Measurements from ENCODE around the gene SCUBE1. TPM values are rescaled to one million over a fixed set of nuclear protein-coding genes. Genes with fewer than 3 reads are reported as not detected.

The SCUBE1 gene
- total RNA-seq, 5 donors from 2014 or later (not counting 1 experiment from before 2014, with no cell fraction given) = 0.03 to 0.10 TPM; not detected in 3

GRCh38 chr22:43304831-43305590, 38.2 kb downstream of the SCUBE1 start:
- no peak overlapping the region for H3K4me3 Mint-ChIP-seq
- ATAC-seq (replicated peaks in 1 of 4) (no peak), DNase-seq (no peak)
- CTCF ChIA-PET = no interaction called here
- 83% methylated on average over 15 of the region's 18 CpGs for WGBS (ENCODE audit: insufficient coverage)
- Histone ChIP-seq H3K27ac (ENCODE audit: low read length) (no peak overlapping the region), H3K4me3 (ENCODE audit: control insufficient read depth in 1 of 2, extremely low read depth in 1 of 2, low read length in 1 of 2) (no peak overlapping the region), H3K9me3 (no peaks in the 10 kb centered on the region), H3K27me3 (replicated peaks in 1 of 2; ENCODE audit: control insufficient read depth in 2 of 2, extremely low read depth in 1 of 2, insufficient read depth in 2 of 2, low read length in 1 of 2) (peaks cover 0 to 36% of the 10 kb centered on the region in 2 experiments), H3K4me1 (ENCODE audit: control insufficient read depth in 1 of 2, extremely low read depth in 1 of 2, insufficient read depth in 2 of 2, low read length in 2 of 2) (no peaks in the 10 kb centered on the region), H3K36me3 (ENCODE audit: control insufficient read depth in 2 of 2, extremely low read depth in 1 of 2, insufficient read depth in 1 of 2, low read length in 1 of 2) (no peaks in the 10 kb centered on the region)
- no peaks in the 10 kb centered on the region for H3K9me3 Mint-ChIP-seq
- no peak overlapping the region for H3K27ac Mint-ChIP-seq
- H3K36me3 Mint-ChIP-seq = no peaks in the 10 kb centered on the region
- H3K4me1 Mint-ChIP-seq = no peaks in the 10 kb centered on the region
- POLR2A ChIA-PET = no interaction called here
- peaks cover 8 to 15% of the 10 kb centered on the region in 2 donors for H3K27me3 Mint-ChIP-seq

- H3K27ac Mint-ChIP-seq = no peak overlapping the region
- no peak overlapping the region for H3K27ac ChIP-seq (ENCODE audit: low read length)
- ChIA-PET POLR2A (no interaction called here), CTCF (no interaction called here)
- no peaks in the 10 kb centered on the region for H3K36me3 ChIP-seq (ENCODE audit: control insufficient read depth in 2 of 2, extremely low read depth in 1 of 2, insufficient read depth in 1 of 2, low read length in 1 of 2)
- DNase-seq = no peak
- H3K9me3 ChIP-seq = no peaks in the 10 kb centered on the region
- no peaks in the 10 kb centered on the region for H3K36me3 Mint-ChIP-seq
- no peak overlapping the region for H3K4me3 Mint-ChIP-seq
- H3K27me3 Mint-ChIP-seq = peaks cover 2 to 12% of the 10 kb centered on the region in 2 donors
- H3K4me1 ChIP-seq (ENCODE audit: control insufficient read depth in 1 of 2, extremely low read depth in 1 of 2, insufficient read depth in 2 of 2, low read length in 2 of 2) = no peaks in the 10 kb centered on the region
- peaks cover 0 to 32% of the 10 kb centered on the region in 2 experiments for H3K27me3 ChIP-seq (replicated peaks in 1 of 2; ENCODE audit: control insufficient read depth in 2 of 2, extremely low read depth in 1 of 2, insufficient read depth in 2 of 2, low read length in 1 of 2)
- no peaks in the 10 kb centered on the region for H3K4me1 Mint-ChIP-seq
- H3K9me3 Mint-ChIP-seq = no peaks in the 10 kb centered on the region
- no peak for ATAC-seq (replicated peaks in 1 of 4)
- H3K4me3 ChIP-seq (ENCODE audit: control insufficient read depth in 1 of 2, extremely low read depth in 1 of 2, low read length in 1 of 2) = no peak overlapping the region
- WGBS (ENCODE audit: insufficient coverage) = 90% methylated on average over 11 of the region's 11 CpGs
These were observed 39.4 kb downstream of the SCUBE1 start for GRCh38 chr22:43303751-43304150.

- no peaks in the 10 kb centered on the region for H3K9me3 Mint-ChIP-seq
- no peaks in the 10 kb centered on the region for H3K36me3 Mint-ChIP-seq
- no peaks in the 10 kb centered on the region for H3K4me1 ChIP-seq (ENCODE audit: control insufficient read depth in 1 of 2, extremely low read depth in 1 of 2, insufficient read depth in 2 of 2, low read length in 2 of 2)
- H3K27me3 ChIP-seq (replicated peaks in 1 of 2; ENCODE audit: control insufficient read depth in 2 of 2, extremely low read depth in 1 of 2, insufficient read depth in 2 of 2, low read length in 1 of 2) = peaks cover 0 to 32% of the 10 kb centered on the region in 2 experiments
- H3K4me3 ChIP-seq (ENCODE audit: control insufficient read depth in 1 of 2, extremely low read depth in 1 of 2, low read length in 1 of 2) = no peak overlapping the region
- WGBS (ENCODE audit: insufficient coverage) = 89% methylated on average over 8 of the region's 8 CpGs
- no peak overlapping the region for H3K4me3 Mint-ChIP-seq
- ChIA-PET POLR2A (no interaction called here), CTCF (no interaction called here)
- no peak overlapping the region for H3K27ac ChIP-seq (ENCODE audit: low read length)
- ATAC-seq (replicated peaks in 1 of 4) = no peak
- DNase-seq = no peak
- no peak overlapping the region for H3K27ac Mint-ChIP-seq
- H3K36me3 ChIP-seq (ENCODE audit: control insufficient read depth in 2 of 2, extremely low read depth in 1 of 2, insufficient read depth in 1 of 2, low read length in 1 of 2) = no peaks in the 10 kb centered on the region
- H3K27me3 Mint-ChIP-seq = peaks cover 0 to 12% of the 10 kb centered on the region in 2 donors
- H3K4me1 Mint-ChIP-seq = no peaks in the 10 kb centered on the region
- H3K9me3 ChIP-seq = no peaks in the 10 kb centered on the region
These were observed 40.0 kb downstream of the SCUBE1 start for GRCh38 chr22:43303166-43303565.

DNA sequence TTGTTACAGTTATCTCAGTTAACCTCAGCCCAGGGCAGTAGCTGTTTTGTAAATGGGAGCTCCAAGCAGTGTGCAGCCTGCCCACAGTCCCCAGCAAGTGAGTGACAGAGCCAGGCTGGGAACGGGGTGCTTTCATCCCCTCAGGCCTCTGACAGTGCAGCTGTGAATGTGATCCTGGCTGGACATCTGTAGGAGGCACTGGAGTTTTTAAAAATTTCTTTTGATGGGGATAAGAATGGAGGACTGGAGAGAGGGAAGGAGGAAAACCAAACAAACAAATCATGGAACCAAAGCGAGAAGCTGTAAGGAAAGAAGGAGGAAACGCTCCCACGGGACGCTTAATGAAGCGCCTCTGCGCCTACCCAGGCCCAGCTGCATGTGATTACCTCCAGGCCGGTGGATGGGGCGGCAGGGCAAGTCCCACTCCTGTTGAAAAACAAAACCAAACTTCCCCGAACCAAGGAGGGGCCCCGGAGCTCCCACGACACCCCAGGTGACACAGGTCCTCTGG, 40.6 kb downstream of the SCUBE1 start:
- H3K27ac Mint-ChIP-seq = no peak overlapping the region
- no peak overlapping the region for H3K4me3 Mint-ChIP-seq
- H3K27ac ChIP-seq (ENCODE audit: low read length) = no peak overlapping the region
- ATAC-seq (replicated peaks in 1 of 4) (no peak), DNase-seq (no peak)
- ChIA-PET POLR2A (no interaction called here), CTCF (no interaction called here)
- H3K36me3 ChIP-seq (ENCODE audit: control insufficient read depth in 2 of 2, extremely low read depth in 1 of 2, insufficient read depth in 1 of 2, low read length in 1 of 2) = no peaks in the 10 kb centered on the region
- no peaks in the 10 kb centered on the region for H3K9me3 Mint-ChIP-seq
- 80% methylated on average over 7 of the region's 12 CpGs for WGBS (ENCODE audit: insufficient coverage)
- no peak overlapping the region for H3K4me3 ChIP-seq (ENCODE audit: control insufficient read depth in 1 of 2, extremely low read depth in 1 of 2, low read length in 1 of 2)
- H3K27me3 Mint-ChIP-seq = peaks cover 0 to 12% of the 10 kb centered on the region in 2 donors
- peaks cover 0 to 36% of the 10 kb centered on the region in 2 experiments for H3K27me3 ChIP-seq (replicated peaks in 1 of 2; ENCODE audit: control insufficient read depth in 2 of 2, extremely low read depth in 1 of 2, insufficient read depth in 2 of 2, low read length in 1 of 2)
- H3K36me3 Mint-ChIP-seq = no peaks in the 10 kb centered on the region
- no peaks in the 10 kb centered on the region for H3K4me1 ChIP-seq (ENCODE audit: control insufficient read depth in 1 of 2, extremely low read depth in 1 of 2, insufficient read depth in 2 of 2, low read length in 2 of 2)
- no peaks in the 10 kb centered on the region for H3K9me3 ChIP-seq
- H3K4me1 Mint-ChIP-seq = no peaks in the 10 kb centered on the region

DNA sequence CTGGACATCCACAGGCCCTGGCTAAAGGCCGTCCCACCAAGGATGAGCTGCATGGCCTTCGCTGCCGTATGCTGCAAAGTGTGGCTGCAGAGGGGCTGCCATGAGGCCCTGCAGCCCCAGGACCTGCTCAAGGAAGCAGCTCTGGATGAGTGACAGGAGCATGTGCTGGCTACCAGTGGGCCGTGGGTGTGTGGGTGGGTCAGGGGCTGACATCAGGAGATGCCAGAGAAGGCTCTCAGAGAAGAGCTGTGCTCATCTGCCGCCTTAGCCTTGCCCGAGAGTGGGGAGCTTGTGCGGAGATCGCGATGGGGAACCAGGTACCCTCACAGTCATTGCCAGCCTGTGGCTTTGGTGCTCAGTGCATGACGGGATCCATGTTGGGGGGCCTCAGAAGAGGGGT, 41.3 kb downstream of the SCUBE1 start:
- Mint-ChIP-seq H3K4me1 (no peaks in the 10 kb centered on the region), H3K36me3 (no peaks in the 10 kb centered on the region), H3K27ac (no peak overlapping the region), H3K9me3 (no peaks in the 10 kb centered on the region), H3K4me3 (no peak overlapping the region), H3K27me3 (peaks cover 0 to 8% of the 10 kb centered on the region in 2 donors)
- no peak for DNase-seq
- no peaks in the 10 kb centered on the region for H3K4me1 ChIP-seq (ENCODE audit: control insufficient read depth in 1 of 2, extremely low read depth in 1 of 2, insufficient read depth in 2 of 2, low read length in 2 of 2)
- no peak overlapping the region for H3K27ac ChIP-seq (ENCODE audit: low read length)
- WGBS (ENCODE audit: insufficient coverage) = 89% methylated on average over 10 of the region's 10 CpGs
- no peaks in the 10 kb centered on the region for H3K9me3 ChIP-seq
- POLR2A ChIA-PET = no interaction called here
- H3K27me3 ChIP-seq (replicated peaks in 1 of 2; ENCODE audit: control insufficient read depth in 2 of 2, extremely low read depth in 1 of 2, insufficient read depth in 2 of 2, low read length in 1 of 2) = peaks cover 0 to 33% of the 10 kb centered on the region in 2 experiments
- H3K36me3 ChIP-seq (ENCODE audit: control insufficient read depth in 2 of 2, extremely low read depth in 1 of 2, insufficient read depth in 1 of 2, low read length in 1 of 2) = no peaks in the 10 kb centered on the region
- H3K4me3 ChIP-seq (ENCODE audit: control insufficient read depth in 1 of 2, extremely low read depth in 1 of 2, low read length in 1 of 2) = no peak overlapping the region
- no peak for ATAC-seq (replicated peaks in 1 of 4)
- CTCF ChIA-PET = no interaction called here

DNA sequence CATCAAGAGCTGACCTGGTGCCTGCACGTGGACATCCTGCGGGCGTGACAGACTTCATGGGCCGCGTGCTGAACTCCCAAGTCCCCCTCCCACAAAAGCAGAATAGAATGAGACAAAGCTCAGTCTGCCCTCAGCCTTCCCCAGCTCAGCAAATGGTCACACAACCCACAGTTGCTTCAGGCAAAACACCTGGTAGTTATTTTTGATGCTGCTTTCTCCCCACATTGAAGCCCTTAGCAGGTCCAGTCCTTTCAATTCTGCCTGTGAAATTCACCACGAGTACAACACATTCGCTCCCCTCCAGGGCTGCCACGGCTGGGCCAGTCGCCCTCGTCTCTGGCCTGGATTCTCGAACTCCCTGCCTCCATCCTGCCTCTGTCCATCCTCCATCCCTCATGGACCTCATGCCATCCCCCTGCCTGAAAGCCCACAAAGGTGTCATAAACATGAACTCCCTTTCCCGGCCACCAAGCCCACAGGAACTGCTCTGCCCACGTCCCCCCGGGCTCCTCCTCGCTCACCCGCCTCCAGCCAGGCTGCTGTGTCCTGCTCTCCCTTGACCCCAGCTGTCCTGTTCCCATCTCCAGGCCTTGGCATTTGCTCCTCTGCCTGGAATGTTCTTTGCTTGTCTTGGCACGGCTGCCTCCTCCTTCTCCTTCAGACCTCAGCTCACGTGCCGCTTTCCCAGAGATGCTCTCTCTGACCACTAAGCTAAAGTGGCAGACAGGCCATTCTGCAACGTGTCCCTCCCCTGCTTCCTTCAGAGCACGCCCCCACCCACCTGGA, 42.1 kb downstream of the SCUBE1 start:
- ATAC-seq (replicated peaks in 1 of 4) = no peak
- Histone ChIP-seq H3K27me3 (replicated peaks in 1 of 2; ENCODE audit: control insufficient read depth in 2 of 2, extremely low read depth in 1 of 2, insufficient read depth in 2 of 2, low read length in 1 of 2) (peaks cover 0 to 33% of the 10 kb centered on the region in 2 experiments), H3K9me3 (no peaks in the 10 kb centered on the region), H3K4me1 (ENCODE audit: control insufficient read depth in 1 of 2, extremely low read depth in 1 of 2, insufficient read depth in 2 of 2, low read length in 2 of 2) (no peaks in the 10 kb centered on the region), H3K27ac (ENCODE audit: low read length) (no peak overlapping the region), H3K36me3 (ENCODE audit: control insufficient read depth in 2 of 2, extremely low read depth in 1 of 2, insufficient read depth in 1 of 2, low read length in 1 of 2) (no peaks in the 10 kb centered on the region), H3K4me3 (ENCODE audit: control insufficient read depth in 1 of 2, extremely low read depth in 1 of 2, low read length in 1 of 2) (no peak overlapping the region)
- no peak for DNase-seq
- no peaks in the 10 kb centered on the region for H3K4me1 Mint-ChIP-seq
- ChIA-PET CTCF (interaction anchor here in 1 of 2 donors (0.6 kb wide), 1 partner anchor 46 kb away, joined by 3 read pairs; no protein-coding TSS in a partner anchor), POLR2A (no interaction called here)
- H3K27ac Mint-ChIP-seq = no peak overlapping the region
- no peaks in the 10 kb centered on the region for H3K36me3 Mint-ChIP-seq
- H3K9me3 Mint-ChIP-seq = no peaks in the 10 kb centered on the region
- H3K4me3 Mint-ChIP-seq = no peak overlapping the region
- WGBS (ENCODE audit: insufficient coverage) = 82% methylated on average over 19 of the region's 21 CpGs
- H3K27me3 Mint-ChIP-seq = peaks cover 0 to 8% of the 10 kb centered on the region in 2 donors

All from T-cell (primary cell).